CD8-positive, alpha-beta memory T cell (primary cell): ENCODE results near the gene DNAH14. TPM values are rescaled to one million over a fixed set of nuclear protein-coding genes. Genes with fewer than 3 reads are reported as not detected.
"Not testable (repeated sequence)": the region's sequence is repeated elsewhere in the genome, so short reads cannot be mapped to it uniquely, and the experiment has no call there.

Experiments
- CTCF ChIA-PET: fragments of 350-600 bp; sonication (Branson Sonifier 250); formaldehyde crosslinking; loops from one replicate; lab custom pipeline; 2021; ENCODE audit warnings: antibody characterized with exemption; lab: Charles Lee
- POLR2A ChIA-PET: fragments of 350-600 bp; sonication (Branson Sonifier 250); formaldehyde crosslinking; loops from one replicate; lab custom pipeline; 2021; ENCODE audit warnings: antibody characterized with exemption; lab: Charles Lee
- DNase-seq, 5 donors: peaks; one replicate each; pipeline versions ENCODE4 v3.0.0 to v3.0.0-alpha.2; 2020 to 2022; ENCODE audit warnings: mixed read lengths in 1 of 5
- H3K27ac ChIP-seq: one replicate; pipeline ENCODE4 v1.7.0; 2013; ENCODE audit warnings: low read depth, mild to moderate bottlenecking, low read length, moderate library complexity
- H3K27me3 ChIP-seq: 2 replicates; pipeline ENCODE4 v1.7.0; 2013; ENCODE audit warnings: low read length, mild to moderate bottlenecking; ENCODE audit not compliant: insufficient read depth, poor library complexity, severe bottlenecking
- H3K36me3 ChIP-seq: 2 replicates; pipeline ENCODE4 v1.7.0; 2013; ENCODE audit warnings: mild to moderate bottlenecking, low read length, moderate library complexity; ENCODE audit not compliant: insufficient read depth
- H3K4me1 ChIP-seq: 2 replicates; pipeline ENCODE4 v1.7.0; 2013; ENCODE audit warnings: mild to moderate bottlenecking, low read length, moderate library complexity; ENCODE audit not compliant: insufficient read depth
- H3K4me3 ChIP-seq: 2 replicates; pipeline ENCODE4 v1.7.0; 2013; ENCODE audit warnings: mild to moderate bottlenecking, low read length
- H3K9me3 ChIP-seq: 2 replicates; pipeline ENCODE4 v1.7.0; 2013; ENCODE audit warnings: mild to moderate bottlenecking, low read length
- H3K27ac Mint-ChIP-seq, 8 donors: one replicate each; pipeline ENCODE4 v1.8.0; 2020 to 2021; ENCODE audit warnings: mixed read lengths in 8 of 8, mild to moderate bottlenecking in 6 of 8, inconsistent platforms in 3 of 8, moderate library complexity in 3 of 8
- H3K27me3 Mint-ChIP-seq, 2 donors: one replicate each; pipeline ENCODE4 v1.8.0; 2020 to 2021; ENCODE audit warnings: mixed read lengths in 2 of 2, mild to moderate bottlenecking in 1 of 2, moderate library complexity in 1 of 2
- H3K36me3 Mint-ChIP-seq, 3 donors: one replicate each; pipeline ENCODE4 v1.8.0; 2020 to 2021; ENCODE audit warnings: mixed read lengths in 3 of 3, inconsistent platforms in 1 of 3, mild to moderate bottlenecking in 1 of 3
- H3K4me1 Mint-ChIP-seq, 3 donors: one replicate each; pipeline ENCODE4 v1.8.0; 2020 to 2021; ENCODE audit warnings: mixed read lengths in 3 of 3, inconsistent platforms in 1 of 3, mild to moderate bottlenecking in 1 of 3
- H3K4me3 Mint-ChIP-seq, 7 donors: one replicate each; pipeline ENCODE4 v1.8.0; 2020 to 2021; ENCODE audit warnings: mixed read lengths in 7 of 7, mild to moderate bottlenecking in 6 of 7, moderate library complexity in 4 of 7, inconsistent platforms in 2 of 7
- H3K9me3 Mint-ChIP-seq, 5 donors: one replicate each; pipeline ENCODE4 v1.8.0; 2020 to 2022; ENCODE audit warnings: mixed read lengths in 5 of 5, mild to moderate bottlenecking in 3 of 5, moderate library complexity in 2 of 5, inconsistent platforms in 1 of 5
- polyA plus RNA-seq: library from polyadenylated mRNA; unstranded; fragments of 300-500 nt; fragmentation: Illumina TruSeq; gene quantifications from one replicate; pipeline ENCODE4 v1.2.3, GENCODE V29; 2021
- total RNA-seq, 2 experiments: library from RNA; stranded (reverse); gene quantifications; one replicate each; pipeline ENCODE4 v1.2.3, GENCODE V29; 2021

Gene DNAH14
- total and polyA plus RNA-seq, 3 experiments from 2014 or later = 0.26 TPM; not detected in 2

GRCh38 chr1:225321784-225322183 is 392.3 kb downstream of the DNAH14 start:
- H3K4me1 ChIP-seq = no peaks in the 10 kb centered on the region
- ChIA-PET CTCF (interaction anchor here (0.9 to 1.3 kb wide), 4 partner anchors 11 to 654 kb away, joined by 3 to 5 read pairs (median 4); no protein-coding TSS in a partner anchor), POLR2A (no interaction called here)
- Mint-ChIP-seq H3K27ac (no peak overlapping the region), H3K36me3 (peaks cover 0 to 3% (median 0%) of the 10 kb centered on the region in 3 donors), H3K27me3 (peaks cover 11 to 36% of the 10 kb centered on the region in 2 donors), H3K4me3 (no peak overlapping the region), H3K4me1 (peaks cover 0 to 3% (median 0%) of the 10 kb centered on the region in 3 donors), H3K9me3 (no peaks in the 10 kb centered on the region)
- H3K27ac ChIP-seq = no peak overlapping the region
- no peak for DNase-seq
- H3K9me3 ChIP-seq = no peaks in the 10 kb centered on the region
- H3K4me3 ChIP-seq = no peak overlapping the region
- H3K36me3 ChIP-seq = no peaks in the 10 kb centered on the region
- H3K27me3 ChIP-seq = no peaks in the 10 kb centered on the region

- H3K36me3 ChIP-seq = no peaks in the 10 kb centered on the region
- H3K4me1 ChIP-seq = no peaks in the 10 kb centered on the region
- Mint-ChIP-seq H3K36me3 (no peaks in the 10 kb centered on the region), H3K4me1 (no peaks in the 10 kb centered on the region), H3K27me3 (peaks cover 10 to 27% of the 10 kb centered on the region in 2 donors), H3K9me3 (no peaks in the 10 kb centered on the region), H3K27ac (no peak overlapping the region), H3K4me3 (no peak overlapping the region)
- ChIA-PET CTCF (interaction anchor here (1.9 kb wide), 1 partner anchor 10 kb away, joined by 9 read pairs; no protein-coding TSS in a partner anchor), POLR2A (no interaction called here)
- no peaks in the 10 kb centered on the region for H3K9me3 ChIP-seq
- no peaks in the 10 kb centered on the region for H3K27me3 ChIP-seq
- H3K4me3 ChIP-seq = no peak overlapping the region
- H3K27ac ChIP-seq = no peak overlapping the region
- DNase-seq = no peak
Measured at GRCh38 chr1:225329041-225329440, 399.6 kb downstream of the DNAH14 start.

GRCh38 chr1:225329996-225330395 is 400.5 kb downstream of the DNAH14 start:
- CTCF ChIA-PET, POLR2A ChIA-PET, H3K36me3 Mint-ChIP-seq: not testable (repeated sequence)

DNA sequence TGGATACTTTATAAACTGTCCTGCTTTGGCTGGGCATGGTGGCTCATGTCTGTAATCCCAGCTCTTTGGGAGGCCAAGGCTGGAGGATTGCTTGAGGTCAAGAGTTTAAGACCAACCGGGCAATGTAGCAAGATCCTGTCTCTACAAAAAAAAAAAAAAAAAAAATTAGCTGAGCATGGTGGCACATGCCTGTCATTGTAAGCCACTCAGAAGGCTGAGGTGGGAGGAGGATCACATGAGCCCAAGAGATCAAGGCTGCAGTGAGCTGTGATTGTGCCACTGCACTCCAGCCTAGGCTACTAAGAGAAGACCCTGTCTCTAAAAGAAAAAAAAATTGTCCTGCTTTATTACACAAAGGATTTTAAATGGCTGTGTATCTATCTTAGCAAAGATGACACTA is 403.2 kb downstream of the DNAH14 start:
- DNase-seq = no peak
- H3K36me3 Mint-ChIP-seq = no peaks in the 10 kb centered on the region
- H3K4me1 ChIP-seq = no peaks in the 10 kb centered on the region
- H3K27ac ChIP-seq = no peak overlapping the region
- no peaks in the 10 kb centered on the region for H3K27me3 ChIP-seq
- no peaks in the 10 kb centered on the region for H3K9me3 ChIP-seq
- H3K27me3 Mint-ChIP-seq = peaks cover 1 to 9% of the 10 kb centered on the region in 2 donors
- ChIA-PET CTCF (no interaction called here), POLR2A (no interaction called here)
- H3K4me3 Mint-ChIP-seq = no peak overlapping the region
- no peaks in the 10 kb centered on the region for H3K36me3 ChIP-seq
- H3K27ac Mint-ChIP-seq = no peak overlapping the region
- no peaks in the 10 kb centered on the region for H3K9me3 Mint-ChIP-seq
- H3K4me3 ChIP-seq = no peak overlapping the region
- no peaks in the 10 kb centered on the region for H3K4me1 Mint-ChIP-seq

More at GRCh38 chr1:225329996-225330395, 400.5 kb downstream of the DNAH14 start:
- H3K36me3 ChIP-seq, DNase-seq, H3K9me3 ChIP-seq, H3K27ac ChIP-seq, H3K4me1 ChIP-seq, H3K27ac Mint-ChIP-seq, H3K9me3 Mint-ChIP-seq, H3K4me1 Mint-ChIP-seq, H3K4me3 Mint-ChIP-seq, H3K4me3 ChIP-seq, H3K27me3 ChIP-seq: not testable (repeated sequence)
- peaks cover 9 to 20% of the 10 kb centered on the region in 2 donors for H3K27me3 Mint-ChIP-seq

- H3K4me1 Mint-ChIP-seq, CTCF ChIA-PET, H3K4me3 ChIP-seq, H3K36me3 Mint-ChIP-seq, H3K9me3 ChIP-seq, H3K27ac Mint-ChIP-seq, DNase-seq, H3K27me3 ChIP-seq, POLR2A ChIA-PET, H3K4me3 Mint-ChIP-seq, H3K27ac ChIP-seq, H3K9me3 Mint-ChIP-seq, H3K36me3 ChIP-seq, H3K4me1 ChIP-seq: not testable (repeated sequence)
- peaks cover 0 to 16% of the 10 kb centered on the region in 2 donors for H3K27me3 Mint-ChIP-seq
Measured at GRCh38 chr1:225335098-225335778, 405.8 kb downstream of the DNAH14 start.

DNA sequence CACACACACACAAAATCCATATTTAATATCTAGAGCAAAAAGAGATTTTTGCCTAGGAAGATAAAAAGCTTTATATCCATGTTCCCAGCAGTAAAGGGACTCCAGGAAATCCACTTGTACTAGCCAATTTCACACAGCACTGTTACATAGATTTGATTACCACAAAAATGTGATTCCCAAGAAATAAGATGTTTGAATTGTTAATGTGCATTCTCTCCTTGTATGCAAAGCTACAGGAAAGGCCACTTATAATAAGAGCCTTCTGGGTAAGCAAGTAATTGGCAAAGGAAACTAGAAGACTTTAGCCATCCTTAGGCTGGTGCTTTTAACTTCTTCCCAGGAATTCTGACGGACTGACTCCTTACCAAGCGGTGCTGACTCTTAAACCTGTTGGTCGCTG is 409.1 kb downstream of the DNAH14 start:
- no peak for DNase-seq
- Mint-ChIP-seq H3K4me3 (no peak overlapping the region), H3K27me3 (peaks cover 2 to 30% of the 10 kb centered on the region in 2 donors), H3K36me3 (no peaks in the 10 kb centered on the region), H3K27ac (no peak overlapping the region), H3K4me1 (peaks cover 0 to 8% (median 2%) of the 10 kb centered on the region in 3 donors), H3K9me3 (no peaks in the 10 kb centered on the region)
- CTCF ChIA-PET = no interaction called here
- peaks cover 3% of the 10 kb centered on the region for H3K27me3 ChIP-seq
- no peak overlapping the region for H3K4me3 ChIP-seq
- no peaks in the 10 kb centered on the region for H3K4me1 ChIP-seq
- no peaks in the 10 kb centered on the region for H3K9me3 ChIP-seq
- H3K36me3 ChIP-seq = no peaks in the 10 kb centered on the region
- H3K27ac ChIP-seq = no peak overlapping the region
- POLR2A ChIA-PET = no interaction called here

- Histone ChIP-seq H3K27ac (no peak overlapping the region), H3K4me3 (no peak overlapping the region), H3K9me3 (no peaks in the 10 kb centered on the region), H3K27me3 (peaks cover 3% of the 10 kb centered on the region), H3K4me1 (no peaks in the 10 kb centered on the region), H3K36me3 (no peaks in the 10 kb centered on the region)
- Mint-ChIP-seq H3K36me3 (no peaks in the 10 kb centered on the region), H3K9me3 (no peaks in the 10 kb centered on the region), H3K4me1 (peaks cover 0 to 8% (median 2%) of the 10 kb centered on the region in 3 donors), H3K4me3 (no peak overlapping the region), H3K27me3 (peaks cover 12 to 56% of the 10 kb centered on the region in 2 donors), H3K27ac (no peak overlapping the region)
- ChIA-PET POLR2A (no interaction called here), CTCF (no interaction called here)
- no peak for DNase-seq
Measured at GRCh38 chr1:225341642-225342041, 412.2 kb downstream of the DNAH14 start.

- Mint-ChIP-seq H3K4me3 (peak overlapping the region in 1 of 7 donors; percentile 1), H3K27ac (peak overlapping the region in 2 of 8 donors; percentile 1 to 91), H3K36me3 (peaks cover 0 to 3% (median 0%) of the 10 kb centered on the region in 3 donors), H3K4me1 (peaks cover 0 to 8% (median 2%) of the 10 kb centered on the region in 3 donors), H3K27me3 (peaks cover 13 to 66% of the 10 kb centered on the region in 2 donors), H3K9me3 (peaks cover 0 to 7% (median 4%) of the 10 kb centered on the region in 5 donors)
- H3K4me3 ChIP-seq = no peak overlapping the region
- H3K36me3 ChIP-seq = no peaks in the 10 kb centered on the region
- H3K27ac ChIP-seq = no peak overlapping the region
- no peaks in the 10 kb centered on the region for H3K4me1 ChIP-seq
- ChIA-PET CTCF (no interaction called here), POLR2A (no interaction called here)
- peaks cover 3% of the 10 kb centered on the region for H3K27me3 ChIP-seq
- H3K9me3 ChIP-seq = no peaks in the 10 kb centered on the region
- no peak for DNase-seq
Measured at GRCh38 chr1:225342695-225343094, 413.2 kb downstream of the DNAH14 start.
